Measurements from ENCODE around the gene SPATA25. TPM values are rescaled to one million over a fixed set of nuclear protein-coding genes. Genes with fewer than 3 reads are reported as not detected.

The SPATA25 gene
- total and polyA plus RNA-seq, 2 donors (not counting 3 experiments of a cell fraction or from before 2014, with no cell fraction given): 0.69 to 1.3 TPM

DNA sequence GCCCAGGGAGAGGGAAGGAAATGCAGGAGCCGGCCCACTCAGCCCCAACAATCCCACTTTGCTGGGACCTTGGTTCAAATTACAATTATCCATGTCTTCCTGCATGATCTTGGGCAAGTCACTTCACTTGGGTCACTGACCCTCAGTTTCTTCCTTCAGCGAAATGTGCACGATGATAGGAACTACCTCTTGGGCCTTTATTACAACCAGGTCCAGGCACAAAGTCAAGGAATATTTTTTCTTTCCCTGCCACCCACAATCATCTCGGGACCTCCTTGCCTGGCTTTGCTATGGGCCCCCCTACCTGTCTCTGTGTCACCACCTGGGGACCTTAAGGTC lies 24.9 kb upstream of the SPATA25 start:
- no peaks in the 10 kb centered on the region for H3K9me1 ChIP-seq (replicated peaks; ENCODE audit: control insufficient read depth, extremely low read depth, insufficient read depth, low read length)
- no peaks in the 10 kb centered on the region for H3K79me2 ChIP-seq (ENCODE audit: control insufficient read depth, insufficient read depth, low read length)
- H3K36me3 ChIP-seq (ENCODE audit: control insufficient read depth in 2 of 2, extremely low read depth in 1 of 2, insufficient read depth in 2 of 2, low read length in 2 of 2): peaks cover 0 to 5% of the 10 kb centered on the region in 2 experiments
- TSS peak; percentile 75 for BruUV-seq (replicated peaks)
- no peaks in the 10 kb centered on the region for H4K20me1 ChIP-seq (replicated peaks; ENCODE audit: control insufficient read depth, extremely low read depth, insufficient read depth, low read length)
- FAIRE-seq (peak; percentile 71), DNase-seq (ENCODE audit: low read depth, low spot score) (no peak)
- H3K9ac ChIP-seq (replicated peaks; ENCODE audit: extremely low read depth, insufficient read depth, low read length): peak overlapping the region; percentile 44
- no peaks in the 10 kb centered on the region for H3K9me3 ChIP-seq (replicated peaks; ENCODE audit: control insufficient read depth, insufficient read depth, low read length)
- peak overlapping the region; percentile 44 for H2AFZ ChIP-seq (ENCODE audit: low read depth, low read length)
- H3K27ac ChIP-seq (ENCODE audit: insufficient read depth, low read depth, low read length): peak overlapping the region; percentile 53
- H3K4me3 ChIP-seq (replicated peaks in 1 of 3; ENCODE audit: insufficient read depth in 1 of 3, low read depth in 1 of 3, low read length in 3 of 3): peak overlapping the region in 2 of 3 experiments; percentile 37 to 62
- TF ChIP-seq POLR2AphosphoS5 (IDR thresholded peaks at IDR 0.05; ENCODE audit: insufficient read depth, low read depth, low read length) (no peak), MYC (IDR thresholded peaks at IDR 0.05; ENCODE audit: low read depth, low read length) (no peak), JUN (IDR thresholded peaks at IDR 0.05; ENCODE audit: borderline replicate concordance, insufficient read depth, insufficient read length, low read depth) (no peak), GATA2 (IDR thresholded peaks at IDR 0.05; ENCODE audit: insufficient read depth, insufficient read length, low read depth, low read length) (no peak), MAX (IDR thresholded peaks at IDR 0.05; ENCODE audit: insufficient read depth, insufficient read length) (no peak)
- TF ChIP-seq, protein P1, sequence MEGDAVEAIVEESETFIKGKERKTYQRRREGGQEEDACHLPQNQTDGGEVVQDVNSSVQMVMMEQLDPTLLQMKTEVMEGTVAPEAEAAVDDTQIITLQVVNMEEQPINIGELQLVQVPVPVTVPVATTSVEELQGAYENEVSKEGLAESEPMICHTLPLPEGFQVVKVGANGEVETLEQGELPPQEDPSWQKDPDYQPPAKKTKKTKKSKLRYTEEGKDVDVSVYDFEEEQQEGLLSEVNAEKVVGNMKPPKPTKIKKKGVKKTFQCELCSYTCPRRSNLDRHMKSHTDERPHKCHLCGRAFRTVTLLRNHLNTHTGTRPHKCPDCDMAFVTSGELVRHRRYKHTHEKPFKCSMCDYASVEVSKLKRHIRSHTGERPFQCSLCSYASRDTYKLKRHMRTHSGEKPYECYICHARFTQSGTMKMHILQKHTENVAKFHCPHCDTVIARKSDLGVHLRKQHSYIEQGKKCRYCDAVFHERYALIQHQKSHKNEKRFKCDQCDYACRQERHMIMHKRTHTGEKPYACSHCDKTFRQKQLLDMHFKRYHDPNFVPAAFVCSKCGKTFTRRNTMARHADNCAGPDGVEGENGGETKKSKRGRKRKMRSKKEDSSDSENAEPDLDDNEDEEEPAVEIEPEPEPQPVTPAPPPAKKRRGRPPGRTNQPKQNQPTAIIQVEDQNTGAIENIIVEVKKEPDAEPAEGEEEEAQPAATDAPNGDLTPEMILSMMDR (IDR thresholded peaks at IDR 0.05; ENCODE audit: extremely low read depth in 1 of 2, insufficient read depth in 1 of 2, low read depth in 1 of 2, low read length in 2 of 2): no peak
- intact Hi-C loops (cut with micrococcal nuclease): loop anchor here (10.0 kb wide), 1 partner anchor 568 kb away; the partner anchor contains the start of gene SDC4
- dilution Hi-C loops (cut with MboI; ENCODE audit: extremely low pct_ligation_motif_present, low sequenced_read_pairs): no loop called here
- peak overlapping the region; percentile 66 for H3K4me2 ChIP-seq (ENCODE audit: insufficient read depth, low read length)
- ChIA-PET CTCF (interaction anchor here (1.5 to 5.0 kb wide), 4 partner anchors 12 to 57 kb away, joined by 6 to 22 read pairs (median 12); partner anchors contain the start of genes CTSA, NEURL2 and PCIF1), POLR2A (interaction anchor here (0.7 to 3.8 kb wide), 5 partner anchors 18 to 57 kb away, joined by 3 to 22 read pairs (median 3); partner anchors contain the start of genes CTSA, NEURL2 and PCIF1)
- peaks cover 28% of the 10 kb centered on the region for H3K4me1 ChIP-seq (ENCODE audit: control insufficient read depth, extremely low read depth, insufficient read depth, low read length)
- H3K27me3 ChIP-seq (ENCODE audit: control insufficient read depth in 2 of 2, insufficient read depth in 2 of 2, low read length in 2 of 2): no peaks in the 10 kb centered on the region
